ENCODE results near the gene HEATR5B.
A peak's percentile ranks its signal among the peaks of the same experiment; 100 is the strongest.

Gene HEATR5B

DNA sequence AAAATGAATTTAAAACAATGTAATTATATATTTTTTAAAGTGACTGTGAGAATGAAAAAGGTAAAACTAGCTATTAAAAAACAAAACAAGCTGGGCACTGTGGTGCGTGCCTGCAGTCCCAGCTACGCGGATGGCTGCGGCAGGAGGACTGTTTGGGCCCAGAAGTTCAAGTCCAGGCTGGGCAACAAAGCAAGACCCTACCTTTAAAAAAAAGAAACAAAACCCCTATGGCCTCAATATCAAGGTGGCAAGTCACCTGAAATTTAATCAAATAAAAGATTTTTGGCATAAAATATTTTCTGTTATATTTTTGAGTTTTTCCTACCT is 70.9 kb downstream of the HEATR5B start:
- Histone ChIP-seq H3K9me3 (ENCODE audit: insufficient read depth, low read length) (no peaks in the 10 kb centered on the region), H3K4me2 (ENCODE audit: low read depth, low read length, poor library complexity, severe bottlenecking) (peak overlapping the region; percentile 54), H3K36me3 (ENCODE audit: low read length) (peaks cover 13% of the 10 kb centered on the region; the same call in 1 of the 2 replicates), H3K9me2 (replicated peaks; ENCODE audit: insufficient read depth, low read length) (no peaks in the 10 kb centered on the region), H3F3A (ENCODE audit: insufficient read depth) (peaks cover 8% of the 10 kb centered on the region; the same call in 1 of the 2 replicates), H3K27me3 (ENCODE audit: low read length) (no peaks in the 10 kb centered on the region), H3K79me2 (ENCODE audit: insufficient read depth, low read length) (no peaks in the 10 kb centered on the region), H3K27ac (ENCODE audit: low read depth, low read length) (no peak overlapping the region), H3K4me3 (ENCODE audit: insufficient read depth, low read length, poor library complexity, severe bottlenecking) (no peak overlapping the region), H3K9ac (ENCODE audit: low read length) (no peak overlapping the region), H2AFZ (ENCODE audit: low read depth, low read length, severe bottlenecking) (no peak overlapping the region), H4K20me1 (ENCODE audit: low read depth, low read length) (no peaks in the 10 kb centered on the region)
- TF ChIP-seq EZH2phosphoT487 (conservative IDR thresholded peaks at IDR 0.05; ENCODE audit: low read length): no peak
- TF ChIP-seq, protein P1, sequence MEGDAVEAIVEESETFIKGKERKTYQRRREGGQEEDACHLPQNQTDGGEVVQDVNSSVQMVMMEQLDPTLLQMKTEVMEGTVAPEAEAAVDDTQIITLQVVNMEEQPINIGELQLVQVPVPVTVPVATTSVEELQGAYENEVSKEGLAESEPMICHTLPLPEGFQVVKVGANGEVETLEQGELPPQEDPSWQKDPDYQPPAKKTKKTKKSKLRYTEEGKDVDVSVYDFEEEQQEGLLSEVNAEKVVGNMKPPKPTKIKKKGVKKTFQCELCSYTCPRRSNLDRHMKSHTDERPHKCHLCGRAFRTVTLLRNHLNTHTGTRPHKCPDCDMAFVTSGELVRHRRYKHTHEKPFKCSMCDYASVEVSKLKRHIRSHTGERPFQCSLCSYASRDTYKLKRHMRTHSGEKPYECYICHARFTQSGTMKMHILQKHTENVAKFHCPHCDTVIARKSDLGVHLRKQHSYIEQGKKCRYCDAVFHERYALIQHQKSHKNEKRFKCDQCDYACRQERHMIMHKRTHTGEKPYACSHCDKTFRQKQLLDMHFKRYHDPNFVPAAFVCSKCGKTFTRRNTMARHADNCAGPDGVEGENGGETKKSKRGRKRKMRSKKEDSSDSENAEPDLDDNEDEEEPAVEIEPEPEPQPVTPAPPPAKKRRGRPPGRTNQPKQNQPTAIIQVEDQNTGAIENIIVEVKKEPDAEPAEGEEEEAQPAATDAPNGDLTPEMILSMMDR (IDR thresholded peaks at IDR 0.05; ENCODE audit: insufficient read depth, low read length, poor library complexity, severe bottlenecking): no peak

DNA sequence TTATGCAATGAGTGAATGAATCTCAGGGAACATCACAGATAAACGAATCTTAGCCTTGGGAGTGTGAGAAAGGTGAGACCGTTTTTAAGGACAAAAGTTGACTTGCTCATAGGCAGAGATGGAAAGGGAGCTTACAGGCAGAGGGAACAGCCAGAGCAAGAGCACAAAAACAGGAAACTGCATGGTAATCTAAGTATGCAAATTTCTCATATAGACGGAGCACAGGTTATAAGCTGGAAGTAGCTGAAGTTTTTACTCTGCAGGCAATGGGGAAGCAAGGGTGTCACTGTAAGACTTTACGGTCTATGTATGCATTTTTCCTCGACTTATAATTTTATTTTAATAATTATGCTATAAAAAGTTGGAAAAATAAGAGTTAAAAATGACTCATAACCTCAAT is 73.0 kb downstream of the HEATR5B start:
- peak overlapping the region; percentile 18; the same call in 1 of the 2 replicates for H3K27ac ChIP-seq (ENCODE audit: low read depth, low read length)
- peaks cover 11% of the 10 kb centered on the region; the same call in 1 of the 2 replicates for H3K36me3 ChIP-seq (ENCODE audit: low read length)
- H3K79me2 ChIP-seq (ENCODE audit: insufficient read depth, low read length): no peaks in the 10 kb centered on the region
- H4K20me1 ChIP-seq (ENCODE audit: low read depth, low read length): no peaks in the 10 kb centered on the region
- H3K9ac ChIP-seq (ENCODE audit: low read length): no peak overlapping the region
- TF ChIP-seq EZH2phosphoT487 (conservative IDR thresholded peaks at IDR 0.05; ENCODE audit: low read length): no peak
- TF ChIP-seq, protein P1 (IDR thresholded peaks at IDR 0.05; ENCODE audit: insufficient read depth, low read length, poor library complexity, severe bottlenecking): no peak
- H3F3A ChIP-seq (ENCODE audit: insufficient read depth): peaks cover 8% of the 10 kb centered on the region; the same call in 1 of the 2 replicates
- peak overlapping the region; percentile 33 for H3K4me2 ChIP-seq (ENCODE audit: low read depth, low read length, poor library complexity, severe bottlenecking)
- H3K27me3 ChIP-seq (ENCODE audit: low read length): no peaks in the 10 kb centered on the region
- H3K9me2 ChIP-seq (replicated peaks; ENCODE audit: insufficient read depth, low read length): no peaks in the 10 kb centered on the region
- no peak overlapping the region for H3K4me3 ChIP-seq (ENCODE audit: insufficient read depth, low read length, poor library complexity, severe bottlenecking)
- no peaks in the 10 kb centered on the region for H3K9me3 ChIP-seq (ENCODE audit: insufficient read depth, low read length)
- H2AFZ ChIP-seq (ENCODE audit: low read depth, low read length, severe bottlenecking): no peak overlapping the region

GRCh38 chr2:37005118-37005868 is 78.9 kb downstream of the HEATR5B start:
- Histone ChIP-seq H3K4me2 (ENCODE audit: low read depth, low read length, poor library complexity, severe bottlenecking) (peak overlapping the region; percentile 34), H3K36me3 (ENCODE audit: low read length) (peaks cover 10% of the 10 kb centered on the region; the same call in 1 of the 2 replicates), H3K9me3 (ENCODE audit: insufficient read depth, low read length) (no peaks in the 10 kb centered on the region), H4K20me1 (ENCODE audit: low read depth, low read length) (no peaks in the 10 kb centered on the region), H3F3A (ENCODE audit: insufficient read depth) (no peaks in the 10 kb centered on the region), H3K27ac (ENCODE audit: low read depth, low read length) (peak overlapping the region; percentile 13), H3K9me2 (replicated peaks; ENCODE audit: insufficient read depth, low read length) (no peaks in the 10 kb centered on the region), H3K79me2 (ENCODE audit: insufficient read depth, low read length) (no peaks in the 10 kb centered on the region), H3K27me3 (ENCODE audit: low read length) (no peaks in the 10 kb centered on the region), H3K9ac (ENCODE audit: low read length) (no peak overlapping the region), H3K4me3 (ENCODE audit: insufficient read depth, low read length, poor library complexity, severe bottlenecking) (no peak overlapping the region), H2AFZ (ENCODE audit: low read depth, low read length, severe bottlenecking) (peak overlapping the region; percentile 21)
- TF ChIP-seq, protein P1 (IDR thresholded peaks at IDR 0.05; ENCODE audit: insufficient read depth, low read length, poor library complexity, severe bottlenecking): peak; percentile 57
- no peak for TF ChIP-seq EZH2phosphoT487 (conservative IDR thresholded peaks at IDR 0.05; ENCODE audit: low read length)
